Measurements from ENCODE around the gene ESR1.

The ESR1 gene

DNA sequence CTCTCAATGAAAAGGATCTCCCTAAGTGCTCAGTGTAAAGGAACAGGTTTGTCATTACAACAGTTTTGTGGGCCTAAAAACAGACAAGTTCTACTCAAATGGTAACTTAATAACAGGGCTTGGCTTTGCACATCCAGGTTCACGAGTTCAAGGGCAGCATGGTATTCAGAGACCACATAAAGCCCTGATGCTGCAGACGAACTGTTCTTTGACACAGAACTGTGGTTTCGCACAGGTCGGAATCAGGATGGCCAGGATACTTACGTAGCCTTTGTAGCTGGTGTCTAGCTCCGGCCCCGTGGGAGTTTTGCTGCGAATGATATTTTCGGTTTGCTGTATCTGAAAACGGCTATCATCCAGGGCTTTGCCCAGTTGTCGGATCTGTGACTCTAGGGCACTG, 335.9 kb downstream of the ESR1 start:
- no peak for DNase-seq

DNA sequence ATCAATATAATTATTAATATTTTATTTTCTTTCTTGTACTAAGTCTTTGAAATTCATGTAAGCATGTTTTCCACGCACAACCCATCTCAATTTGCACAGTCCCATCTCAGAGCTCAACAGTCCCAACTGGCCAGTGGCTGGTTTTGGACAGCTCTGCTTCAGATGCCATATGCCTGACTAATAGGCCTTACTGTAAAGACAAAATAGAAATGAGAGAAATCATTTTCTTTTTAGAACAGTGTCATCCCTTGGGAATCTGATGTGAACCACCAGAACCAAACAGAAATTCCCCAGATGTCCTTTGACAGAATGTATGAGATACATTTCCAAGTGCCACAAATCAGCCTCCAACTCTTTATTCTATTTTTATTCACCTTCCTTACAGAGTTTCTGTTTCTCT, 338.9 kb downstream of the ESR1 start:
- no peak for DNase-seq

DNA sequence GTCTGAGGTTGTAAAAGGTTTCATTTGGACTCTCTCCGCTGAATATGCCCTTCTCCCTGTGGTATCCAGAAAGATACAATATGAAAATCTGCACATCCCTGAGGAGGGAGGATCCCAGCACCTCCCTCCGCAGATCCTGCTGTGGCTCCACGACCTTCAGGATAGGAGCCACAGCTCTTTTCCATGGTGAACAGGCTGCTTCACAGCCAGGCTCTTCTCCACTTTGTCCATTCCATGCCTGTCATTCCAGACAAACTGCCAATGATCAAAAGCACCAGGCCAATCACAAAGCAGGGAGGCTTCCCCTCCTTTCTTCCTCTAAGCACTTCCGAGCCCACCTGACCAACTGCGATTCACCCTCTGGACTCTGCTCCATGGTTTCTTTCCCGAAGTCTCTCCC, 339.8 kb downstream of the ESR1 start:
- DNase-seq, result no peak

DNA sequence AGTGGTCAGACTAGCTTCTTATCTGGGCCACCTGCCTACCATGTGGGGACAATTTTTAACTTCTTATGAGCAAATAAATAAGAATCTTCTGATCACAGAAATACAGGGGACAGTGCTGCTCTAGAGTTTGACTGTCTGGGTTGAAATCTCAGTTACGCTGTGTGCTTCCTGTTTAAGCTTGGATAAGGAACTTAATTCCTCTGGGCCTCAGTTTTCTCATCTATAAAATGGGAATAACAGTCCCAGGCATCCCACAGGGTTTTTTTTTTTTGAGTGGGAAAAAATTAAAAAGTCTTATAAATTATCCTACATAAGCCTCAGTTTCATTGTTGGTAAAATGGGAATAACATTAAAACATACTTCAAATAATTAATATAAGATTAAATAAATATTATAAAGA, 340.9 kb downstream of the ESR1 start:
- no peak for DNase-seq

GRCh38 chr6:152150196-152150595, 342.7 kb downstream of the ESR1 start:
- DNase-seq, result no peak

DNA sequence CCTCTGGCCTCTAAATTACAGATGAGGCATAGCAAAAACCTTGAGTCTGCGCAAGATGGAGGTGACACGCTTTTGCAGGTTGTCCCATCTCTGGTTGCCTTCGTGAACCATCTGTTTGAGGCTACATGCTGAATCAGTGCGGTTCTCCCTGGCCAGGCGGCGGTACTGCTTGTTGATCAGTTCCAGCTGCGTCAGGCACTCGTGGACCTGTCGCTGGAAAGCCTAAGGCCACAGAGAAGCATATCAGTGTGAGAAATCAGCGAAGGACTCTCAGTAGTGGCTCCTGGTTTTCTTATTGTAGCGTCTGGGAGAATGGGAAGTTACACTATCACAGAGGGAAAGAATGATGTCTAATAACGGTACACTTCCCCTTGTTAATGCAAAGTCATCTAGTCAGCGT, 344.4 kb downstream of the ESR1 start:
- DNase-seq, result no peak

DNA sequence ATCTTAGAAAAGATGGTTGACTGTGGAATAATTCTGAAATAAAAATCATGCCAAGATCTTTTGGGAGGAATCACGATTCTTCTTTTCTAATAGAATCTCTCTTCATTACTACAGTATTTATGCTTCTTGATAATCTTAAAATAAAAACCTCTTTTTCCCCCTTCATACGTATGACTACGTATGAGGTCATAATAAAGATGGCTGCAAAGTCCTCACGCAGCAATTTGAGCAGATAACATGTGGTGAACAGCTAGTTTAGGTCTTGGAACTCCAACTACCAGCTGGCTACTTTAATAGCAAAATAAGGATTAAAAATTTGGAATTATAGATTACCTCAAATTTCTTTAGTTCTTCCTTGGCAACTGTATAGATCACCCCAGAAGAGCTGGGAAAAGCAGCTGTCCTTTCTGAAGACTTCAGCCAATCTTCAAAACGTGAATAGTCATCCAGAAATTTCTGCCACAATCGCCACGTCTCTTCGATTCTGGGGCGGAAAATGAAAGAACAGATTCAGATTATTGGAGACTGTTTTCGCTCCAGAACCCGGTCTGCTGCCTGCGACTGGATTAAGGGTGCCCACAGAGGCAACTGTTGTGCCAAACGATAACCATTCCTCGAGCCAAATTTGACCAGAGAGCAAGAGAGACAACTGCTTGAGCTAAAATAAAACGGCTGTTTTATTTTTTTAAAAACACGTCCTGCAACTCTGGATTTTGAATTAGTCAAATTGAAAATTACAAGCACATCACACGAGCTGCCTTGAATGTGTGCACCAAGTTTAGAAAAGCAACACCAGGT, 347.3 kb downstream of the ESR1 start:
- no peak for DNase-seq

DNA sequence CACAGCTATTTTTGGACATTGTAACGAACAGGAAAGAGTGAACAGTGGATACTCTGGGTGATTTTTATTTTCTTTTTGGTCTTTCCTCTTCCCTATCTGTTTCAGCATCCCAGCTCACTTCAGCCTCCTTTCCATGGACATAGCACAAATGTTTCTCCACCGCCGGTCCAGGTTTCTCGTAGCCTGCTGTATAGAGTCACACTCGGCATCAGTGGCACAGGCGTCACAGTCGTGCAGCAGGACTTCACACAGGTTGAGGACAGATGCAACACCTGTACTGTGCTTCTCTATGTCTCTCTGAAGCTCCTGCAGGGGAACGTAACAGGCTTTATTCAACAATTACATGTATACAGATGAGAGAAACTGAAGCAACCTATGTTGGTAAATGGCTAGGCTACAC, 348.3 kb downstream of the ESR1 start:
- no peak for DNase-seq

- no peak for DNase-seq
These were observed 352.9 kb downstream of the ESR1 start for GRCh38 chr6:152160346-152160745.

DNA sequence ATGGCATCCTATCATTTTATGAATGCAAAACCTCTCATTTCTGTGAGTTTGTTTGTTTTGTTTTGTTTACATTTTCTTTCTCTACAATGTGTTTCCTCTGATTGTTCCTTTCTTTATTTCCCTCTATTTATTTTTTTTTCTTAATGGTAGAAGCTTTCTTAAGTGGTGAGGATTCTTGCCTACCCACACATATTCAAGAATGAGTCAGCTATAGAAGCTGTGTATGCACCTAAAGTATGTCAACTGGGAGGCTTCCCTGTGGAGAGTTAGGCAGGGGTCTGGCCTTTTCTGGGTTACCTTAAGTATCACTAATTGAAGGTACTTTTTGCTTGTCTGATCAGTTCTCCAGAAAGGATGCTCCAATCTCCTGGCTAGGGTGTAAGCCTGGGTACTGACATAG, 354.0 kb downstream of the ESR1 start:
- no peak for DNase-seq

GRCh38 chr6:152164957-152165356, 357.5 kb downstream of the ESR1 start:
- no peak for DNase-seq

- DNase-seq, result no peak
These were observed 359.0 kb downstream of the ESR1 start for GRCh38 chr6:152166497-152166896.

DNA sequence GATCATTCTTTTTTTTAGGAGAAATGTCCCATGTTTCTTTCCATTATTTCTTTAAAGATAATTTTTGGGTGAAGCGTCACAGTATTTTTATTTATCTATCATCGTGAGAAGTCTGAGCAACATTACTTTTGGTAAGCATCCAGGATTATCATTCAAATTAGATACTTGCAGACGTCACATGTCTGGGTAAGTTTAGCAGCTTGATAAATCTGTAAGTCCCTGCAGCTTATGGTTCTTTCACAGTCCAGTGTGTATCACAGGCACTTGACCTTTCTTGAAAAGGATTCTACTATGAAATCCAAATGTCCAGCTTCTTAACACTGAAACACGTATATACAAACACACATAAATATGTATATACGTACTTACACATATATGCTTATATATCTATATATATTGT, 359.4 kb downstream of the ESR1 start:
- DNase-seq, result no peak

GRCh38 chr6:152167641-152168603, 360.4 kb downstream of the ESR1 start:
- no peak for DNase-seq

GRCh38 chr6:152170313-152170701, 362.8 kb downstream of the ESR1 start:
- no peak for DNase-seq

DNA sequence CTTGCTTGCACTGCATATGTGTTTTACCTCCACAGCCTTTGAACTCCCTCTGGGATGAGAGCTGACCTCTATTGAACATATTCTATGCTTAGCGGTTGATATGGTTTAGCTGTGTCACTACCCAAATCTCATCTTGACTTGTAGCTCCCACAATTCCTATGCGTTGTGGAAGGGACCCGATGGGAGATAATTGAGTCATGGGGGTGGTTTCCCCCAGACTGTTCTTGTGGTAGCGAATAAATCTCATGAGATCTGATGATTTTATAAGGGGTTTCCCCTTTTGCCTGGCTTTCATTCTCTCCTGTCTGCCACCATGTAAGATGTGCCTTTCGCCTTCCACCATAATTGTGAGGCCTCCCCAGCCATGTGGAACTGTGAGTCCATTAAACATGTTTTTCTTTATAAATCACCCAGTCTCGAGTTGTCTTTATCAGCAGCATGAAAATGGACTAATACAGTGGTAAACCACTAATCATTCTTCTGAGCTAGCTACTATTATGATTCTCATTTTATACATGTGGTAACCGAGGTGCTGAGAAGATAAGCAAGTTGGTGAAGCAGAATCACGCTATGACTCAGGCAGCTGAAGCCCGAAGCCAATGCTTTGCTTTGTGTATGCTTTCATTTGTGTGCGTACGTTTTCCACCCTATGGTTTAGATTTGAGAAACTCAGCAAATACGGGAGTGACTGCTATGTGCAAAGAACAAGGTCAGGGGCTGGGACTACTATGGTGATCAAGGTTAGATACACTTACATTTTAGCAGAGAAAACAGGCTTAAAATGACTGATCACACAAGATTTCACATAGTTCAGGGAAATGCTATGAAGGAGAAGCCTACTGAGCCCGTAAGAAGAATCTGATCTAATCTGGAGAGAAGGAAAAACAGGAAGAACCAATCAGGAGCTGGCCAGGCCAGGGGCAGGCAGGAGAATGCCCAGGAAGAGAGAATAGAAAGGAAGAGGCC, 363.5 kb downstream of the ESR1 start:
- DNase-seq, result no peak

GRCh38 chr6:152173321-152173720, 365.8 kb downstream of the ESR1 start:
- DNase-seq, result no peak

DNA sequence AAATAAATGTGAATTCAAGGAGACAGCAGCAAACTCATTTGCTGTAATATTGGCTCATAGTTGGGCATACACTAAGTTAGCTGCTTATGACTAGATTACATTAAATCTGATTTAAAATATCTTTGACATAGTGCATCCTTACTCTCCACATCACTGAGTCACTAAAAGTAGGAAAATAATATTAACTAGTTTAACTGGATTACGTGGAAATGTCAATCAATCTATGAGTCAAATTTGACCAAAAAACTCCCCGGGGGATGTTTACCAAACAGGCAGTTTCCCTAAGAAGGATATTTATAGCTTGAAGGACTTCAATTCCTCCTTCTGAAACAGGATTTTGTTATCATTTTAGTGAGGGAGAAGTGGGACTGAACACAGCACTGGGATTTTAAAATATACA, 366.5 kb downstream of the ESR1 start:
- DNase-seq, result no peak

DNA sequence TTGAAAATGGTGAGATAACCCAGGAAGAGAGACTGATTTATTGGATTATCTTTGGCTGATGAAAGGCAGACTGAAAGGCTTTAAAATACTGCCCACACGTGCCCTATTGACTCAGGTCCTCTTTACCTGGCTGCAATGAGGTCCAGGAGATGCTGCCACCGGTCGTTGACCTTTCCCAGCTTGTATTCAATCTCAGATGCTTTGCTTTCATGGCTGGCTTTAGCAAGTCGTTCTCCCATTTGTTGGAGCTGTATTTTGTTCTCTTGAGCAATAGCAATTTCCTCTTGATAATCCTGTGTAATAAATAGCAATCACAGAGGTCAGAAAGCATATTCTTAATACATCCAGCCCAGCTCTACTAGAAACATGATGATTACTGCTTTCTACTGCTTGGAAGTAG, 368.8 kb downstream of the ESR1 start:
- DNase-seq, result no peak

Measured in NCI-H69 (cell line).